OCI-M2 (cell line): ENCODE results near the gene CLTC.
"Not testable (repeated sequence)": the region's sequence is repeated elsewhere in the genome, so short reads cannot be mapped to it uniquely, and the experiment has no call there.

ENCODE experiments used
- DNase-seq: peaks from one replicate; lab custom pipeline; 2025; ENCODE audit not compliant: unreplicated experiment; lab: John Stamatoyannopoulos, UW

The CLTC gene

GRCh38 chr17:59633658-59634359, 14.1 kb downstream of the CLTC start:
- DNase-seq: no peak

GRCh38 chr17:59634632-59635541, 15.2 kb downstream of the CLTC start:
- DNase-seq: no peak

- DNase-seq: no peak
Observed at GRCh38 chr17:59637611-59638310, 18.1 kb downstream of the CLTC start.

GRCh38 chr17:59638553-59638952, 18.9 kb downstream of the CLTC start:
- no peak for DNase-seq

GRCh38 chr17:59641799-59642484, 22.2 kb downstream of the CLTC start:
- no peak for DNase-seq

- DNase-seq: no peak
Observed at GRCh38 chr17:59642565-59642964, 22.9 kb downstream of the CLTC start.

- no peak for DNase-seq
Observed at GRCh38 chr17:59643159-59644140, 23.8 kb downstream of the CLTC start.

- no peak for DNase-seq
Observed at GRCh38 chr17:59647288-59647687, 27.6 kb downstream of the CLTC start.

- DNase-seq: no peak
Observed at GRCh38 chr17:59649886-59650285, 30.2 kb downstream of the CLTC start.

GRCh38 chr17:59650642-59651041, 30.9 kb downstream of the CLTC start:
- DNase-seq: no peak

GRCh38 chr17:59651346-59651745, 31.7 kb downstream of the CLTC start:
- DNase-seq: no peak

GRCh38 chr17:59652119-59652518, 32.4 kb downstream of the CLTC start:
- DNase-seq: no peak

- not testable (repeated sequence) for DNase-seq
Observed at GRCh38 chr17:59656624-59657023, 36.9 kb downstream of the CLTC start.

GRCh38 chr17:59666235-59666634, 46.5 kb downstream of the CLTC start:
- DNase-seq: no peak

- DNase-seq: no peak
Observed at GRCh38 chr17:59668816-59669215, 49.1 kb downstream of the CLTC start.

GRCh38 chr17:59669411-59669810, 49.7 kb downstream of the CLTC start:
- no peak for DNase-seq

- DNase-seq: no peak
Observed at GRCh38 chr17:59669944-59670343, 50.2 kb downstream of the CLTC start.

- DNase-seq: no peak
Observed at GRCh38 chr17:59671386-59671785, 51.7 kb downstream of the CLTC start.

- DNase-seq: no peak
Observed at GRCh38 chr17:59675231-59675630, 55.5 kb downstream of the CLTC start.

- no peak for DNase-seq
Observed at GRCh38 chr17:59676716-59677115, 57.0 kb downstream of the CLTC start.
